ENCODE data around the gene ACER1. TPM values are rescaled to one million over a fixed set of nuclear protein-coding genes. Genes with fewer than 3 reads are reported as not detected.
"Not testable (repeated sequence)": the region's sequence is repeated elsewhere in the genome, so short reads cannot be mapped to it uniquely, and the experiment has no call there.

ACER1 gene
- total RNA-seq, 4 donors from 2014 or later, result 0.53 to 8.1 (median 1.4) TPM

DNA sequence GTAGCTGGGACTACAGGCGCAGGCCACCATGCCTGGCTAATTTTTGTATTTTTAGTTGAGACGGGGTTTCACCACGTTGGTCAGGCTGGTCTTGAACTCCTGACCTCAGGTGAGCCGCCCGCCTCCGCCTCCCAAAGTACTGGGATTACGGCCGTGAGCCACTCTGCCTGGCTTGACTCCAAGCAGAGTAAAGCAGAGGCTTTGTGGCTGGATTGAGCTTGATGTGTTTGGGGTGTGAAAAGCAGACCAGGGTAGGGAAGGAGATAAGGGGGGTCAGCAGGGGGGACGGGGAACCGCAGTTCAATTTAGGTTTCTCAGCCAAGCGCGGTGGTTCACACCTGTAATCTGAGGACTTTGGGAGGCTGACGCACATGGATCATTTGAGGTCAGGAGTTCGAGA is 23.8 kb upstream of the ACER1 start:
- Histone ChIP-seq H3K9me3 (no peaks in the 10 kb centered on the region), H3K36me3 (no peaks in the 10 kb centered on the region), H3K4me3 (no peak overlapping the region), H3K27ac (peak overlapping the region in 3 of 4 donors; percentile 58 to 78 (median 64)), H3K4me1 (peaks cover under 1 to 21% (median 2%) of the 10 kb centered on the region in 3 donors), H3K27me3 (no peaks in the 10 kb centered on the region)
- TF ChIP-seq POLR2A (IDR thresholded peaks at IDR 0.05) (no peak), CTCF (IDR thresholded peaks at IDR 0.05) (no peak)
- no peak for DNase-seq
- intact Hi-C loops (cut with DNase I), result no loop called here
- 77 to 91% methylated on average over 7 to 9 of the region's 14 CpGs for WGBS, 2 donors

- DNase-seq; H3K27ac ChIP-seq; H3K9me3 ChIP-seq; H3K4me3 ChIP-seq; H3K27me3 ChIP-seq; H3K36me3 ChIP-seq; intact Hi-C loops (cut with DNase I): not testable (repeated sequence)
- H3K4me1 ChIP-seq, result peaks cover 0 to 16% (median 0%) of the 10 kb centered on the region in 3 donors
- WGBS, 2 donors, result no CpG with 5 or more reads among the region's 46 CpGs
Measured at GRCh38 chr19:6355321-6356040, 22.1 kb upstream of the ACER1 start.

GRCh38 chr19:6354098-6354674 is 20.8 kb upstream of the ACER1 start:
- Histone ChIP-seq H3K4me3 (no peak overlapping the region), H3K27me3 (no peaks in the 10 kb centered on the region), H3K27ac (no peak overlapping the region), H3K36me3 (no peaks in the 10 kb centered on the region), H3K4me1 (peaks cover 0 to 16% (median 0%) of the 10 kb centered on the region in 3 donors), H3K9me3 (no peaks in the 10 kb centered on the region)
- no peak for DNase-seq
- 49% methylated on average over 4 of the region's 4 CpGs for WGBS, 2 donors
- intact Hi-C loops (cut with DNase I), result no loop called here
- TF ChIP-seq POLR2A (IDR thresholded peaks at IDR 0.05) (no peak), CTCF (IDR thresholded peaks at IDR 0.05) (peak in 3 of 6 experiments; percentile 9 to 39 (median 25))

DNA sequence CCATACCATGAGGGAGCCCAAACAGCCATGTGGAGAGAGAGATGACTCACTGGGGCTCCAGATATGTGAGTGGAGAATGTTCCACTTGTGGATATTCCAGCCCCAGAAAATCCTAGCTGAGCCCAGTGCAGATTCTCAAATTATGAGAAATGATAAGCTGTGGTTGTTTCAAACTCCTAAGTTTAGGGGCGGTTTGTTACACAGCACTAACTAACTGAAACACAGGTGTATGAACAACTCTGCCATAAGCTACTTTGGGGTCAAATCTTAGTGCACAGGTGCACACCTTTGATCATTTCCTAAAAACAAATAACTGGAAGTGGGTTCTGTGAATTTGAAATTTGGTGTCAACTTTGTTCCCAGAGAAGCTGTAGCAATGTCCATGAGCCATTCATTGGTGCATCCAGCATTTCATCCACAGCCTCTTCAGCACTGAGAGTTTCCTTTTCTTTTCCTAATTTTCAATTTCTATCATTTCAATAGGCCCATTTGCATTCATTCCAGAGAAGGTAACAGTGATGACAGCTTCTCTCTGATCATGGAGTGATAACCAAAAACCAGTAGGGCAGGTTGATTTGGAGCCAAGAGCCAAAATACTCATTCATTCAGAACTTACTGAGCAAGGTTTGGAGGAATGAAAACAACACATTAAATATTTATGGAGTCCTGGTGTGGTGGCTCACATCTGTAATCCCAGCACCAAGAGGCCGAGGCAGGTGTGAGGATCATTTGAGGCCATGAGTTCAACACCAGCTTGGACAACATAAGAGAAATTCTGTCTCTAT is 19.2 kb upstream of the ACER1 start:
- H3K9me3 ChIP-seq, result no peaks in the 10 kb centered on the region
- DNase-seq, result no peak
- H3K36me3 ChIP-seq, result no peaks in the 10 kb centered on the region
- H3K4me1 ChIP-seq, result peaks cover 0 to 7% (median 0%) of the 10 kb centered on the region in 3 donors
- peak overlapping the region in 1 of 4 donors; percentile 6 for H3K27ac ChIP-seq
- no peaks in the 10 kb centered on the region for H3K27me3 ChIP-seq
- H3K4me3 ChIP-seq, result no peak overlapping the region
- WGBS, 2 donors, result 65 to 88% methylated on average over 2 of the region's 2 CpGs
- no peak for TF ChIP-seq POLR2A (IDR thresholded peaks at IDR 0.05)
- TF ChIP-seq CTCF (IDR thresholded peaks at IDR 0.05), result no peak
- intact Hi-C loops (cut with DNase I), result no loop called here

DNA sequence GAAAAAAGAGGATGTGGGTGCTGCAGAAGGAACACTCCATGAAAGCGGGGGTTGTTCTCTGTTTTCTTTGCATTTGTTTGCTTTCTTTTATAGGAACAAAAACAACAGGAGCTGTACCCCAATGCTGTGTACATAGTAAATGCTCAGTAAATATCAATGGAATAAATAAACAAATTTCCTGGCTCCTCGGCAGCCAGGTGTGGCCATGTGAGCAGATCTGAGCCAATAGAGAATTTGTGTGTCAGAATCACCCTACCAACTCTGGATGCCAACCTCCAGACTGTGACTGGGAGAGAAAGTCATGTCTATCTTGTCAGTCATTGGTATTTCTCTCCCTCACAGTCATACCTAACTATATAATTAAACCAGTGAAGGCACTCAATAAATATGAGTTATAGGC is 17.3 kb upstream of the ACER1 start:
- Histone ChIP-seq H3K4me1 (no peaks in the 10 kb centered on the region), H3K27ac (no peak overlapping the region), H3K4me3 (no peak overlapping the region), H3K9me3 (no peaks in the 10 kb centered on the region), H3K36me3 (no peaks in the 10 kb centered on the region), H3K27me3 (no peaks in the 10 kb centered on the region)
- DNase-seq, result no peak
- no peak for TF ChIP-seq POLR2A (IDR thresholded peaks at IDR 0.05)
- WGBS, 2 donors, result 61 to 65% methylated on average over 2 of the region's 2 CpGs
- intact Hi-C loops (cut with DNase I), result no loop called here

- whole genome bisulfite sequencing, 2 donors, result 96% methylated on average over 2 of the region's 2 CpGs
- H3K4me3 ChIP-seq; H3K36me3 ChIP-seq; H3K27me3 ChIP-seq; DNase-seq; H3K4me1 ChIP-seq; intact Hi-C loops (cut with DNase I); H3K9me3 ChIP-seq; H3K27ac ChIP-seq: not testable (repeated sequence)
Measured at GRCh38 chr19:6349271-6349670, 15.9 kb upstream of the ACER1 start.

Data from esophagus squamous epithelium (tissue), 5 donors.